ENCODE results near the gene FGD3. TPM values are rescaled to one million over a fixed set of nuclear protein-coding genes. Genes with fewer than 3 reads are reported as not detected.

The FGD3 gene
- total and polyA plus RNA-seq, 2 donors (not counting 1 experiment from before 2014, with no cell fraction given) = not detected

DNA sequence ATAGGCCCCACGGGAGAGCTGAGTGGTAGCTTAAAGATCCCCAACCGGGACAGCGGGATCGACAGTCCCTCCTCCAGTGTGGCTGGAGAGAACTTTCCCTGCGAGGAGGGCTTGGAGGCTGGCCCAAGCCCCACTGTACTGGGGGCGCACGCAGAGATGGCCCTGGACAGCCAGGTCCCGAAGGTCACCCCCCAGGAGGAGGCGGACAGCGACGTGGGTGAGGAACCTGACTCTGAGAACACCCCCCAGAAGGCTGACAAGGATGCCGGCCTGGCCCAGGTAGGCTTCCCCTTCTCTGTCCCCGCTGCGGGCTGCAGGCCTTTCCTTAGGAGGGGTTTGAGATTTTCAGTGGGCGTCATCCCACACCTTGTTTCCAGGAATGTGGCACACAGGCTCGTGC lies 29.1 kb downstream of the FGD3 start:
- H3K4me3 ChIP-seq (replicated peaks in 1 of 4; ENCODE audit: control extremely low read depth in 1 of 4, insufficient read depth in 1 of 4, low read depth in 3 of 4, low read length in 4 of 4) = no peak overlapping the region
- no peak overlapping the region for H3K4me2 ChIP-seq (ENCODE audit: extremely low read depth, insufficient read depth, low read length)
- H3K27me3 ChIP-seq (ENCODE audit: control insufficient read depth, insufficient read depth, low read length) = no peaks in the 10 kb centered on the region
- H3K9me3 ChIP-seq (ENCODE audit: control insufficient read depth, insufficient read depth, low read depth, low read length) = no peaks in the 10 kb centered on the region
- H3K27ac ChIP-seq (ENCODE audit: insufficient read depth, low read length) = no peak overlapping the region
- H3K36me3 ChIP-seq (ENCODE audit: control insufficient read depth, insufficient read depth, low read length) = no peaks in the 10 kb centered on the region
- H3K79me2 ChIP-seq (ENCODE audit: control insufficient read depth, insufficient read depth, low read length) = no peaks in the 10 kb centered on the region
- H3K9ac ChIP-seq (ENCODE audit: insufficient read depth, low read length) = no peak overlapping the region
- no peak for DNase-seq (ENCODE audit: low read depth in 2 of 2)
- no peak for TF ChIP-seq EZH2 (IDR thresholded peaks at IDR 0.05; ENCODE audit: low read length, missing control alignments)
- TF ChIP-seq, protein P1, sequence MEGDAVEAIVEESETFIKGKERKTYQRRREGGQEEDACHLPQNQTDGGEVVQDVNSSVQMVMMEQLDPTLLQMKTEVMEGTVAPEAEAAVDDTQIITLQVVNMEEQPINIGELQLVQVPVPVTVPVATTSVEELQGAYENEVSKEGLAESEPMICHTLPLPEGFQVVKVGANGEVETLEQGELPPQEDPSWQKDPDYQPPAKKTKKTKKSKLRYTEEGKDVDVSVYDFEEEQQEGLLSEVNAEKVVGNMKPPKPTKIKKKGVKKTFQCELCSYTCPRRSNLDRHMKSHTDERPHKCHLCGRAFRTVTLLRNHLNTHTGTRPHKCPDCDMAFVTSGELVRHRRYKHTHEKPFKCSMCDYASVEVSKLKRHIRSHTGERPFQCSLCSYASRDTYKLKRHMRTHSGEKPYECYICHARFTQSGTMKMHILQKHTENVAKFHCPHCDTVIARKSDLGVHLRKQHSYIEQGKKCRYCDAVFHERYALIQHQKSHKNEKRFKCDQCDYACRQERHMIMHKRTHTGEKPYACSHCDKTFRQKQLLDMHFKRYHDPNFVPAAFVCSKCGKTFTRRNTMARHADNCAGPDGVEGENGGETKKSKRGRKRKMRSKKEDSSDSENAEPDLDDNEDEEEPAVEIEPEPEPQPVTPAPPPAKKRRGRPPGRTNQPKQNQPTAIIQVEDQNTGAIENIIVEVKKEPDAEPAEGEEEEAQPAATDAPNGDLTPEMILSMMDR (conservative IDR thresholded peaks at IDR 0.05 in 1 of 2, IDR thresholded peaks at IDR 0.05 in 1 of 2; ENCODE audit: low read depth in 1 of 2, low read length in 2 of 2) = no peak
- no peaks in the 10 kb centered on the region for H4K20me1 ChIP-seq (ENCODE audit: control insufficient read depth, extremely low read depth, insufficient read depth, low read length)
- H3K4me1 ChIP-seq (ENCODE audit: control insufficient read depth, extremely low read depth, insufficient read depth, low read length) = no peaks in the 10 kb centered on the region
- H2AFZ ChIP-seq (ENCODE audit: low read length) = no peak overlapping the region

DNA sequence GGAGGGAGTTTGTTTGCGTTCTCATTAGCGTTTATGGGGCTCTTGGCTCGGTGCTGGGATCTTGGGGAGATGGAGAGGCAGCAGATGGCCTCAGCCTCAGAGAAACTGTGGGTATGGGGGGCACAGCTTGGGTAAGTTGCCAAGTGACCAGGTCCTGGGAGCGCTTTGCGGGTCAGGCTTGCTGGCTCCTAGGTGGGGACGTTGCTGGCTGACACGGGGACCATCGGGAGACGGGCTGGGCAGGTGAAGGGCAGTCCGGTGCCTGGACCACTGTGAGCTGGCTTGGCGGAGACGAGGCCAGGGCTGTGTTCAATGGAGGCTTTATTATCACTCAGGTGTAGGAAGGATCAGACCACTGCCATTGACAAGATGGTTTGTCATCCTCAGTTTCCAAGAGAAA lies 30.0 kb downstream of the FGD3 start:
- H3K4me2 ChIP-seq (ENCODE audit: extremely low read depth, insufficient read depth, low read length) = no peak overlapping the region
- no peak overlapping the region for H3K27ac ChIP-seq (ENCODE audit: insufficient read depth, low read length)
- no peak for DNase-seq (ENCODE audit: low read depth in 2 of 2)
- no peak overlapping the region for H2AFZ ChIP-seq (ENCODE audit: low read length)
- H3K4me3 ChIP-seq (replicated peaks in 1 of 4; ENCODE audit: control extremely low read depth in 1 of 4, insufficient read depth in 1 of 4, low read depth in 3 of 4, low read length in 4 of 4) = no peak overlapping the region
- H4K20me1 ChIP-seq (ENCODE audit: control insufficient read depth, extremely low read depth, insufficient read depth, low read length) = no peaks in the 10 kb centered on the region
- no peaks in the 10 kb centered on the region for H3K27me3 ChIP-seq (ENCODE audit: control insufficient read depth, insufficient read depth, low read length)
- no peaks in the 10 kb centered on the region for H3K79me2 ChIP-seq (ENCODE audit: control insufficient read depth, insufficient read depth, low read length)
- TF ChIP-seq, protein P1 (conservative IDR thresholded peaks at IDR 0.05 in 1 of 2, IDR thresholded peaks at IDR 0.05 in 1 of 2; ENCODE audit: low read depth in 1 of 2, low read length in 2 of 2) = no peak
- TF ChIP-seq EZH2 (IDR thresholded peaks at IDR 0.05; ENCODE audit: low read length, missing control alignments) = no peak
- no peaks in the 10 kb centered on the region for H3K4me1 ChIP-seq (ENCODE audit: control insufficient read depth, extremely low read depth, insufficient read depth, low read length)
- H3K9ac ChIP-seq (ENCODE audit: insufficient read depth, low read length) = no peak overlapping the region
- no peaks in the 10 kb centered on the region for H3K36me3 ChIP-seq (ENCODE audit: control insufficient read depth, insufficient read depth, low read length)
- no peaks in the 10 kb centered on the region for H3K9me3 ChIP-seq (ENCODE audit: control insufficient read depth, insufficient read depth, low read depth, low read length)

DNA sequence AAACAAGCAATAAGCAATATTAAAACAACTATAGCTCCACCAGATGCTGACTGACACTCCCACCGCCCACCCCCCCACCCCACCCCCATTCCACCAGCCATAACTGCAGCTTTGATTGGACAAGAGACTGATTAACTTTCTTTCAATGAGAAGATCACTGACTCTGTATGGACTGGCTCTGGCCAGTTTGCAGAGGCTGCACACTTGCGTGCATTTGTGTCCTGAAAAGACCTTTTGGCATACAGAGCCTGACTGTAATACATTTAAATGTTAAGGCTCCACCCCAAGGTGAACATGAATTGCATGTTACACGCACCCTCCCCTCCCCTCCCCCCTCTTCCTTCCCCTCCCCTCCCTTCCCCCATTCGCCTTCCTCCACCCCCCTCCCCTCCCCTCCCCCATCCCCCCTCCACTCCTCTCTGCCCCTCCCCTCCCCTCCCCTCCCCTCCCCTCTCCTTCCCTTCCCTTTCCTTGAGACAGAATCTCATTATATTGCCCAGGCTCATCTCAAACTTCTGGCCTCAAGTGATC lies 31.1 kb downstream of the FGD3 start:
- no peaks in the 10 kb centered on the region for H3K36me3 ChIP-seq (ENCODE audit: control insufficient read depth, insufficient read depth, low read length)
- no peak for TF ChIP-seq EZH2 (IDR thresholded peaks at IDR 0.05; ENCODE audit: low read length, missing control alignments)
- TF ChIP-seq, protein P1 (conservative IDR thresholded peaks at IDR 0.05 in 1 of 2, IDR thresholded peaks at IDR 0.05 in 1 of 2; ENCODE audit: low read depth in 1 of 2, low read length in 2 of 2) = no peak
- no peak overlapping the region for H3K27ac ChIP-seq (ENCODE audit: insufficient read depth, low read length)
- DNase-seq (ENCODE audit: low read depth in 2 of 2) = no peak
- H3K27me3 ChIP-seq (ENCODE audit: control insufficient read depth, insufficient read depth, low read length) = no peaks in the 10 kb centered on the region
- H3K9me3 ChIP-seq (ENCODE audit: control insufficient read depth, insufficient read depth, low read depth, low read length) = no peaks in the 10 kb centered on the region
- no peak overlapping the region for H3K9ac ChIP-seq (ENCODE audit: insufficient read depth, low read length)
- H3K4me2 ChIP-seq (ENCODE audit: extremely low read depth, insufficient read depth, low read length) = no peak overlapping the region
- no peaks in the 10 kb centered on the region for H3K4me1 ChIP-seq (ENCODE audit: control insufficient read depth, extremely low read depth, insufficient read depth, low read length)
- no peak overlapping the region for H2AFZ ChIP-seq (ENCODE audit: low read length)
- H3K79me2 ChIP-seq (ENCODE audit: control insufficient read depth, insufficient read depth, low read length) = no peaks in the 10 kb centered on the region
- H3K4me3 ChIP-seq (replicated peaks in 1 of 4; ENCODE audit: control extremely low read depth in 1 of 4, insufficient read depth in 1 of 4, low read depth in 3 of 4, low read length in 4 of 4) = no peak overlapping the region
- no peaks in the 10 kb centered on the region for H4K20me1 ChIP-seq (ENCODE audit: control insufficient read depth, extremely low read depth, insufficient read depth, low read length)

All from fibroblast of lung (primary cell).